PFSK-1 (cell line): ENCODE results near the gene KDM5B.

Source experiments
- FOXP2 ChIP-seq: optimal IDR thresholded peaks from 2 replicates; pipeline ENCODE3; 2011; ENCODE audit warnings: borderline replicate concordance, control low read depth, inconsistent platforms; ENCODE audit not compliant: insufficient read depth; ENCODE audit errors: extremely low read length, extremely low read depth
- POLR2AphosphoS5 ChIP-seq: IDR thresholded peaks from 2 replicates; pipeline ENCODE4 v1.6.1; 2012; ENCODE audit warnings: low read depth, mild to moderate bottlenecking, control low read depth, low read length, moderate library complexity
- SIN3A ChIP-seq: IDR thresholded peaks from 2 replicates; pipeline ENCODE4 v1.6.1; 2012; ENCODE audit warnings: mild to moderate bottlenecking, low read length, moderate library complexity, borderline replicate concordance; ENCODE audit not compliant: insufficient read depth
- TAF1 ChIP-seq: IDR thresholded peaks from 2 replicates; pipeline ENCODE4 v1.6.1; 2012; ENCODE audit warnings: low read length, control low read depth, borderline replicate concordance; ENCODE audit not compliant: insufficient read depth
- TF ChIP-seq, protein P1 (sequence below), 2 experiments: IDR thresholded peaks; 2 replicates each; pipeline versions ENCODE4 v1.6.1 to v1.8.0; 2011 to 2012; ENCODE audit warnings: low read depth in 2 of 2, low read length in 2 of 2, control low read depth in 1 of 2, inconsistent platforms in 1 of 2, mild to moderate bottlenecking in 1 of 2, moderate library complexity in 1 of 2; ENCODE audit not compliant: insufficient read depth in 1 of 2

The KDM5B gene

GRCh38 chr1:202798792-202799331 lies 9.4 kb downstream of the KDM5B start:
- TF ChIP-seq FOXP2 (no peak), SIN3A (no peak), POLR2AphosphoS5 (no peak), TAF1 (no peak)
- TF ChIP-seq, protein P1, sequence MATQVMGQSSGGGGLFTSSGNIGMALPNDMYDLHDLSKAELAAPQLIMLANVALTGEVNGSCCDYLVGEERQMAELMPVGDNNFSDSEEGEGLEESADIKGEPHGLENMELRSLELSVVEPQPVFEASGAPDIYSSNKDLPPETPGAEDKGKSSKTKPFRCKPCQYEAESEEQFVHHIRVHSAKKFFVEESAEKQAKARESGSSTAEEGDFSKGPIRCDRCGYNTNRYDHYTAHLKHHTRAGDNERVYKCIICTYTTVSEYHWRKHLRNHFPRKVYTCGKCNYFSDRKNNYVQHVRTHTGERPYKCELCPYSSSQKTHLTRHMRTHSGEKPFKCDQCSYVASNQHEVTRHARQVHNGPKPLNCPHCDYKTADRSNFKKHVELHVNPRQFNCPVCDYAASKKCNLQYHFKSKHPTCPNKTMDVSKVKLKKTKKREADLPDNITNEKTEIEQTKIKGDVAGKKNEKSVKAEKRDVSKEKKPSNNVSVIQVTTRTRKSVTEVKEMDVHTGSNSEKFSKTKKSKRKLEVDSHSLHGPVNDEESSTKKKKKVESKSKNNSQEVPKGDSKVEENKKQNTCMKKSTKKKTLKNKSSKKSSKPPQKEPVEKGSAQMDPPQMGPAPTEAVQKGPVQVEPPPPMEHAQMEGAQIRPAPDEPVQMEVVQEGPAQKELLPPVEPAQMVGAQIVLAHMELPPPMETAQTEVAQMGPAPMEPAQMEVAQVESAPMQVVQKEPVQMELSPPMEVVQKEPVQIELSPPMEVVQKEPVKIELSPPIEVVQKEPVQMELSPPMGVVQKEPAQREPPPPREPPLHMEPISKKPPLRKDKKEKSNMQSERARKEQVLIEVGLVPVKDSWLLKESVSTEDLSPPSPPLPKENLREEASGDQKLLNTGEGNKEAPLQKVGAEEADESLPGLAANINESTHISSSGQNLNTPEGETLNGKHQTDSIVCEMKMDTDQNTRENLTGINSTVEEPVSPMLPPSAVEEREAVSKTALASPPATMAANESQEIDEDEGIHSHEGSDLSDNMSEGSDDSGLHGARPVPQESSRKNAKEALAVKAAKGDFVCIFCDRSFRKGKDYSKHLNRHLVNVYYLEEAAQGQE (IDR thresholded peaks at IDR 0.05; ENCODE audit: insufficient read depth in 1 of 2, low read depth in 2 of 2, low read length in 2 of 2): no peak

DNA sequence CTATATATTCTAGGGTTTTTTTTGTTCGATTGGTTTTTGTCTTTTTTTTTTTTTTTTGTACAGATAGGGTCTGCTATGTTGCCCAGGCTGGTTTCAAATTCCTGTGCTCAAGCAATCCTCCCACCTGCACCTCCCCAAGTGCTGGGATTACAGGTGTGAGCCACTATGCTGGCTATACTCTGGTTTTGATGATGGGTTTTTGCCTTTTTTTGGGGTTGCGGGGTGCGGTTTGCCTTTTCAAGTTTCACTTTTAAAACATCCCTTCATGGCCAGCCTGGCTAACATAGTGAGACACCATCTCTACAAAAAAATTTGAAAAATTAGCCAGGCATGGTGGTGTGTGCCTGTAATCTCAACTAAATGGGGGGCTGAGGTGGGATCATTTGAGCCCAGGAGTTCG lies 10.0 kb downstream of the KDM5B start:
- TF ChIP-seq, protein P1 (IDR thresholded peaks at IDR 0.05; ENCODE audit: insufficient read depth in 1 of 2, low read depth in 2 of 2, low read length in 2 of 2): no peak
- TF ChIP-seq FOXP2 (no peak), POLR2AphosphoS5 (no peak), SIN3A (no peak), TAF1 (no peak)

- TF ChIP-seq SIN3A (no peak), FOXP2 (no peak), TAF1 (no peak), POLR2AphosphoS5 (no peak)
- TF ChIP-seq, protein P1 (IDR thresholded peaks at IDR 0.05; ENCODE audit: insufficient read depth in 1 of 2, low read depth in 2 of 2, low read length in 2 of 2): no peak
These were observed 11.6 kb downstream of the KDM5B start for GRCh38 chr1:202796670-202797069.

- no peak for TF ChIP-seq POLR2AphosphoS5
- TF ChIP-seq FOXP2: no peak
- TF ChIP-seq, protein P1 (IDR thresholded peaks at IDR 0.05; ENCODE audit: insufficient read depth in 1 of 2, low read depth in 2 of 2, low read length in 2 of 2): no peak
- TF ChIP-seq SIN3A: no peak
- no peak for TF ChIP-seq TAF1
These were observed 14.0 kb downstream of the KDM5B start for GRCh38 chr1:202794051-202794740.
